Osteoblast (primary cell): Measurements from ENCODE around the gene HDAC6. TPM values are rescaled to one million over a fixed set of nuclear protein-coding genes. Genes with fewer than 3 reads are reported as not detected.

Experiments
- DNase-seq: peaks from one replicate; pipeline ENCODE4 v3.0.0; 2011; ENCODE audit warnings: low spot score, mixed read lengths; ENCODE audit not compliant: insufficient read length; ENCODE audit errors: missing footprints
- H2AFZ ChIP-seq: 2 replicates; pipeline ENCODE4 v1.6.0; 2011; ENCODE audit warnings: mild to moderate bottlenecking, low read length
- H3K27ac ChIP-seq: 2 replicates; pipeline ENCODE4 v1.5.1; 2011; ENCODE audit warnings: mild to moderate bottlenecking, low read depth, low read length, moderate library complexity
- H3K27me3 ChIP-seq: 2 replicates; pipeline ENCODE4 v1.6.0; 2012; ENCODE audit warnings: mild to moderate bottlenecking, control low read depth, inconsistent platforms, low read length, moderate library complexity; ENCODE audit not compliant: insufficient read depth
- H3K36me3 ChIP-seq: 2 replicates; pipeline ENCODE4 v1.5.1; 2011; ENCODE audit warnings: mild to moderate bottlenecking, low read length, control low read depth, moderate library complexity; ENCODE audit not compliant: insufficient read depth
- H3K4me1 ChIP-seq: 2 replicates; pipeline ENCODE4 v1.5.1; 2011; ENCODE audit warnings: mild to moderate bottlenecking, low read length, control low read depth, moderate library complexity; ENCODE audit not compliant: insufficient read depth
- H3K4me2 ChIP-seq: 2 replicates; pipeline ENCODE4 v1.6.0; 2011; ENCODE audit warnings: mild to moderate bottlenecking, low read length; ENCODE audit not compliant: insufficient read depth
- H3K4me3 ChIP-seq: fragments of 200-600 bp; sonication (generic); 3 replicates; pipeline ENCODE4 v1.5.1; 2012; ENCODE audit warnings: mild to moderate bottlenecking, low read length, inconsistent platforms; ENCODE audit not compliant: insufficient read depth
- H3K79me2 ChIP-seq: 2 replicates; pipeline ENCODE4 v1.6.0; 2012; ENCODE audit warnings: mild to moderate bottlenecking, low read length, control low read depth, inconsistent platforms; ENCODE audit not compliant: insufficient read depth
- H3K9me3 ChIP-seq: 2 replicates; pipeline ENCODE4 v1.5.1; 2011; ENCODE audit warnings: low read depth, low read length, control low read depth
- H4K20me1 ChIP-seq: 2 replicates; pipeline ENCODE4 v1.6.0; 2012; ENCODE audit warnings: mild to moderate bottlenecking, low read length, control low read depth; ENCODE audit not compliant: insufficient read depth
- total RNA-seq: library from RNA; depleted of rRNA; stranded (reverse); fragments of >200 nt; gene quantifications from 2 replicates; pipeline ENCODE4 v1.2.3, GENCODE V29; 2012
- TF ChIP-seq, protein P1 (sequence below): IDR thresholded peaks from 2 replicates; pipeline ENCODE4 v1.5.1; 2011; ENCODE audit warnings: mild to moderate bottlenecking, low read depth, low read length, moderate library complexity; ENCODE audit errors: extremely low read depth

Gene HDAC6
- total RNA-seq, 1 donor = 30.4 TPM

DNA sequence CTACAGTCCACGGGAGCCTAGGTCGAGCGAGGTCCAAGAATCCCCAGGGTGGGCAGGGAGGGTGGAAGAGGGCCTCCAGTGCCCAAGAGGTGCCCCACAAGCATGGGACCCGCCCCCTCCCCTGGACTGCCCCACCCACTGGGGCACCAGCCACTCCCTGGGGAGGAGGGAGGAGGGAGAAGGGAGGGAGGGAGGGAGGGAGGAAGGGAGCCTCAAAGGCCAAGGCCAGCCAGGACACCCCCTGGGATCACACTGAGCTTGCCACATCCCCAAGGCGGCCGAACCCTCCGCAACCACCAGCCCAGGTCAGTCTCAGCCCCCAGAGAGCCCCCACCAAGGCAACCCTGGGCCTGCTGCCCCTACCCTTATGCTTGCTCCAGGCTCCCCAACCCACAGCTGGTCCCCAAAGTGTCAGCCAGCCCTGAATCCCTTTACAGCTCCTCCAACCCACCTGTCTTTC is 15.5 kb upstream of the HDAC6 start, which contains the start of gene GATA1:
GATA1 (plus strand) TSS at position 250 of the 460 bp plus-strand sequence. CDS start 4,520 bp downstream, outside the sequence.
- TF ChIP-seq, protein P1, sequence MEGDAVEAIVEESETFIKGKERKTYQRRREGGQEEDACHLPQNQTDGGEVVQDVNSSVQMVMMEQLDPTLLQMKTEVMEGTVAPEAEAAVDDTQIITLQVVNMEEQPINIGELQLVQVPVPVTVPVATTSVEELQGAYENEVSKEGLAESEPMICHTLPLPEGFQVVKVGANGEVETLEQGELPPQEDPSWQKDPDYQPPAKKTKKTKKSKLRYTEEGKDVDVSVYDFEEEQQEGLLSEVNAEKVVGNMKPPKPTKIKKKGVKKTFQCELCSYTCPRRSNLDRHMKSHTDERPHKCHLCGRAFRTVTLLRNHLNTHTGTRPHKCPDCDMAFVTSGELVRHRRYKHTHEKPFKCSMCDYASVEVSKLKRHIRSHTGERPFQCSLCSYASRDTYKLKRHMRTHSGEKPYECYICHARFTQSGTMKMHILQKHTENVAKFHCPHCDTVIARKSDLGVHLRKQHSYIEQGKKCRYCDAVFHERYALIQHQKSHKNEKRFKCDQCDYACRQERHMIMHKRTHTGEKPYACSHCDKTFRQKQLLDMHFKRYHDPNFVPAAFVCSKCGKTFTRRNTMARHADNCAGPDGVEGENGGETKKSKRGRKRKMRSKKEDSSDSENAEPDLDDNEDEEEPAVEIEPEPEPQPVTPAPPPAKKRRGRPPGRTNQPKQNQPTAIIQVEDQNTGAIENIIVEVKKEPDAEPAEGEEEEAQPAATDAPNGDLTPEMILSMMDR = no peak
- no peak within 1 kb of the TSS for H3K27ac ChIP-seq
- no peaks in the 10 kb centered on the region for H3K79me2 ChIP-seq
- no peaks in the 10 kb centered on the region for H3K36me3 ChIP-seq
- no peaks in the 10 kb centered on the region for H3K27me3 ChIP-seq
- no peak within 1 kb of the TSS for H3K4me3 ChIP-seq
- H3K4me1 ChIP-seq = no peaks in the 10 kb centered on the region
- H2AFZ ChIP-seq = no peak within 1 kb of the TSS
- no peaks in the 10 kb centered on the region for H3K9me3 ChIP-seq
- no peaks in the 10 kb centered on the region for H4K20me1 ChIP-seq
- H3K4me2 ChIP-seq = no peak within 1 kb of the TSS
- DNase-seq = no peak

DNA sequence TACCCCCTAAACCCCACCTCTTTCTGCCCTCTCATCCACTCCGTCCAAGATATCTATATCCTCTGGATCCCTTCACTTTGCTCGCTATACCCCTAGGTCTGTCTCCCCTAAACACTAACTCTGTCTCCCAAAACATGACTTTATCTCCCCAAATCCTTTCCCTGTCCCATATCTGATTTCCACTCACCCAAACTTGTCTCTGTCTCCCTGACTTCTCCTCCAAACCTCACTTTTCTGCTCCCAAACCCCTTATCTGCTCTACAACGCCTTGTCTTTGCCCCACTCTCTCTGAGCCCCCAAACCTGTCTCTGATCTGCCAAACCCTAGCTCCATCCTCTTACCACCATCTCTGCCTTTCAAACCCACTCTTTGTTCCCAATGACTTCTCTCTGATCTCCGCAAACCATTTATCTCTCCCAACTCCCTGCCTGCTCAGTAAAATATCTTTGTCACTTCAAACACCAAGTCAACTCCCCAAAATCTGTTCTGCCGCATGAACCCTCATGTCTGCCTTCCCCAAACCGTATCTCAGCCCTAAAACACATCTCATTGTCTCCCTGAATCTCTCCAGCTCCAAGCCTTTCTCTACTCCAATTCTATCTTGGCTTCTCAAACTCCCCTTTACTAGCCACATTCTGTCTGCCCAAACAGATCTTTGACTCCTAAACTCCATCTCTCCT is 14.9 kb upstream of the HDAC6 start:
- Histone ChIP-seq H3K36me3 (no peaks in the 10 kb centered on the region), H3K4me2 (no peak overlapping the region), H3K79me2 (no peaks in the 10 kb centered on the region), H3K9me3 (no peaks in the 10 kb centered on the region), H3K4me3 (no peak overlapping the region), H3K4me1 (no peaks in the 10 kb centered on the region), H3K27me3 (no peaks in the 10 kb centered on the region), H4K20me1 (no peaks in the 10 kb centered on the region), H2AFZ (no peak overlapping the region), H3K27ac (no peak overlapping the region)
- TF ChIP-seq, protein P1 = no peak
- no peak for DNase-seq

DNA sequence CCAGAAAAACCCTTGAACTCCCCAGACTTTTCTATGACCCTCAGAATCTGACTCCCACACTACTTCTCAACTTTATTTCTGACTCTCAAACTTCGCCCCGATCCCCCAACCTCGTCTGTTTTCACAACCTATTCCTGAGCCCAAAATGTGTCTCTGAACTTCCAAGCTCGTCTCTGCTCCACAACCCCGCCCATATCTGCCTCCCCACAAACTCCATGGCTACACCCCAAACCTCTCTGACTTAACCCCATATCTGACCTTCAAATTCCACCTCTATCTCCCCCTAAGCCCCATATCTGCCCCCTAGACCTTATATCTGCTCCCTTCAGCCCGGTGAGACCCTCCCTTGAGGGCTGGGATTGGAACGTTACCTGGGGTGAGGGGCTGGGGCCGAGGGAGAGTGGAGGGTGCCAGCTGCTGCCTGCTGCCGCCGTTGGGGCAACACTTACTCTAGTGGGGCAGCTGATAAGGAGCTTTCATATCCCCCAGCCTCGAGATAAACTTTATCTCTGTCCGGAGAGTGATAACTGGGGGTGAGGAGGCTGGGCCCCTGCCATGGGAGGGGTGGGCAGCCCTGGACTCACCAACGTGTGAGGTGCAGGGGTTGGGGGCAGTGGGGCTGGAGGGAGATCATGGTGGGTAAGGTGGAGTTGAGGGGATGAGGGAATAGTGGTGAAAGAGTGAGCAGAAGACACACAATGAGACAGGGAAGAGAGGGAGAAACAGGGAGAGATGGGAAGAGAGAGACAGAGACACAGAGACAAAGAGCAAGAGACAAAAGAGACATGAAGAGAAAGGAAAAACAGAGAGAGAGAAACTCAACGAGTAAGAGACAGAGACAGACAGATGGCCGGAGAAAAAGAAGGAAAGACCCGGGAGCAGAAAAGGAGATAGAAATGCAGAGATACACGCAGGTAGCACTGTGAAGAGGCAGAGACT is 14.1 kb upstream of the HDAC6 start:
- TF ChIP-seq, protein P1 = no peak

More for the DNA sequence above, 14.1 kb upstream of the HDAC6 start:
- no peaks in the 10 kb centered on the region for H3K4me1 ChIP-seq
- H3K4me2 ChIP-seq = no peak overlapping the region
- no peak overlapping the region for H3K4me3 ChIP-seq
- H3K27ac ChIP-seq = no peak overlapping the region
- H3K9me3 ChIP-seq = no peaks in the 10 kb centered on the region
- H3K36me3 ChIP-seq = no peaks in the 10 kb centered on the region
- no peaks in the 10 kb centered on the region for H3K27me3 ChIP-seq
- no peak overlapping the region for H2AFZ ChIP-seq
- H4K20me1 ChIP-seq = no peaks in the 10 kb centered on the region
- DNase-seq = no peak
- no peaks in the 10 kb centered on the region for H3K79me2 ChIP-seq
